ENCODE measurements around the gene KRT73.
"Not testable (repeated sequence)": the region's sequence is repeated elsewhere in the genome, so short reads cannot be mapped to it uniquely, and the experiment has no call there.

KRT73 gene

GRCh38 chr12:52601671-52602070 lies 16.7 kb downstream of the KRT73 start:
- no peak overlapping the region for H3K4me3 ChIP-seq (ENCODE audit: low read depth, low read length)
- in situ Hi-C loops (cut with HindIII; ENCODE audit: low sequenced_read_pairs): no loop called here
- TF ChIP-seq CTCF (IDR thresholded peaks at IDR 0.05; ENCODE audit: low read depth, low read length, missing control alignments): no peak
- DNase-seq (ENCODE audit: low read depth): no peak

DNA sequence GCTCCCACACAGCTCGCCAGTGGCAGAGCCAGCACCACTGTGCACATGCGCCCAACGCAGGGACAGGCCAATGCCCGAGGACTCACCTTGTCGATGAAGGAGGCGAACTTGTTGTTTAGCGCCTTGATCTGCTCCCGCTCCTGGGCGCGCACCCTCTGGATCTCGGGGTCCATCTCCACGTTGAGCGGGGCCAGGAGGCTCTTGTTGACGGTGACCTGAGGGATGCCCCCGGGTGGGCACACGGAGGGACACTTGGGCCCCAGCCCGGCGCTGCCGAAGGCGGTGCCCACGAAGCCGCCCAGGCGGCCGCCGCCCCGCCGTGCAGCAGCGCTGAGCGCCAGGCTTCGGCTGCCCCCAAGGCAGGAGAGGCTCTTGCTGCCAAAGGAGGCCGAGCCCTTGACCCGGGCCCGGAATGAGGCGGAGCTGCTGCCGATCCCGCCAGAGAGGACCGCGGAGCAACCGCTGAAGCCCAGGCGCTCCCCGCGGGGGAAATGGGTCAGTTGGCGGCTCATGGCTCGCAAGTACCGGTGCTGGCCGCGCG lies 17.3 kb downstream of the KRT73 start, which contains the start of gene KRT72:
KRT72 (minus strand) TSS at position 523 of the 541 bp plus-strand sequence; CDS start at position 512, 11 bp downstream.
- no peak for TF ChIP-seq CTCF (IDR thresholded peaks at IDR 0.05; ENCODE audit: low read depth, low read length, missing control alignments)
- in situ Hi-C loops (cut with HindIII; ENCODE audit: low sequenced_read_pairs): no loop called here
- DNase-seq (ENCODE audit: low read depth): no peak
- no peak within 1 kb of the TSS for H3K4me3 ChIP-seq (ENCODE audit: low read depth, low read length)

- no peak overlapping the region for H3K4me3 ChIP-seq (ENCODE audit: low read depth, low read length)
- DNase-seq (ENCODE audit: low read depth): no peak
- in situ Hi-C loops (cut with HindIII; ENCODE audit: low sequenced_read_pairs): no loop called here
- no peak for TF ChIP-seq CTCF (IDR thresholded peaks at IDR 0.05; ENCODE audit: low read depth, low read length, missing control alignments)
Observed at GRCh38 chr12:52600475-52600874, 17.9 kb downstream of the KRT73 start.

- TF ChIP-seq CTCF (IDR thresholded peaks at IDR 0.05; ENCODE audit: low read depth, low read length, missing control alignments): no peak
- in situ Hi-C loops (cut with HindIII; ENCODE audit: low sequenced_read_pairs): no loop called here
- DNase-seq (ENCODE audit: low read depth): no peak
- H3K4me3 ChIP-seq (ENCODE audit: low read depth, low read length): no peak overlapping the region
Observed at GRCh38 chr12:52600071-52600470, 18.3 kb downstream of the KRT73 start.

GRCh38 chr12:52598966-52599365 lies 19.4 kb downstream of the KRT73 start:
- H3K4me3 ChIP-seq (ENCODE audit: low read depth, low read length): no peak overlapping the region
- in situ Hi-C loops (cut with HindIII; ENCODE audit: low sequenced_read_pairs): no loop called here
- no peak for DNase-seq (ENCODE audit: low read depth)
- TF ChIP-seq CTCF (IDR thresholded peaks at IDR 0.05; ENCODE audit: low read depth, low read length, missing control alignments): no peak

DNA sequence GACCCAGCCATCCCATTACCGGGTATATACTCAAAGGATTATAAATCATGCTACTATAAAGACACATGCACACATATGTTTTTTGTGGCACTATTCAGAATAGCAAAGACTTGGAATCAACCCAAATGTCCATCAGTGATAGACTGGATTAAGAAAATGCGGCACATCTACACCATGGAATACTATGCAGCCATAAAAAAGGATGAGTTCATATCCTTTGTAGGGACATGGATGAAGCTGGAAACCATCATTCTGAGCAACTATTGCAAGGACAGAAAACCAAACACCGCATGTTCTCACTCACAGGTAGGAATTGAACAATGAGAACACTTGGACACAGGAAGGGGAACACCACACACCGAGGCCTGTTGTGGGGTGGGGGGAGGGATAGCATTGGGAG lies 24.1 kb downstream of the KRT73 start:
- in situ Hi-C loops (cut with HindIII; ENCODE audit: low sequenced_read_pairs); DNase-seq (ENCODE audit: low read depth); H3K4me3 ChIP-seq (ENCODE audit: low read depth, low read length): not testable (repeated sequence)

- no peak for TF ChIP-seq CTCF (IDR thresholded peaks at IDR 0.05; ENCODE audit: low read depth, low read length, missing control alignments)
- in situ Hi-C loops (cut with HindIII; ENCODE audit: low sequenced_read_pairs): no loop called here
- H3K4me3 ChIP-seq (ENCODE audit: low read depth, low read length): no peak overlapping the region
- no peak for DNase-seq (ENCODE audit: low read depth)
Observed at GRCh38 chr12:52591521-52591920, 26.8 kb downstream of the KRT73 start.

Data from astrocyte of the cerebellum (primary cell).